Testis (tissue), 2 donors: ENCODE data around the gene FAXC.

Experiments
- CTCF ChIP-seq, 3 experiments: fragments of 450-650 bp in 2 of 3; fragments of 200-600 bp in 1 of 3; sonication (generic) in 1 of 3; IDR thresholded peaks; one replicate each; pipeline ENCODE4 v1.5.1; 2016 to 2019; ENCODE audit warnings: antibody characterized with exemption in 3 of 3, mild to moderate bottlenecking in 2 of 3, moderate library complexity in 1 of 3
- POLR2A ChIP-seq: fragments of 450-650 bp; IDR thresholded peaks from one replicate; pipeline ENCODE4 v1.6.1; 2017; ENCODE audit warnings: antibody characterized with exemption, mild to moderate bottlenecking, moderate library complexity

GRCh38 chr6:99276747-99277146, 72.7 kb downstream of the FAXC start:
- TF ChIP-seq CTCF (IDR thresholded peaks at IDR 0.05) (no peak), POLR2A (no peak)
